Activated gamma-delta T cell (primary cell): ENCODE data around the gene LONP2.
"Not testable (repeated sequence)": the region's sequence is repeated elsewhere in the genome, so short reads cannot be mapped to it uniquely, and the experiment has no call there.

Experiments
- DNase-seq: peaks from one replicate; lab custom pipeline; 2025; lab: John Stamatoyannopoulos, UW

The LONP2 gene

GRCh38 chr16:48287239-48287638 lies 43.1 kb downstream of the LONP2 start:
- DNase-seq: no peak

- no peak for DNase-seq
Measured at GRCh38 chr16:48291303-48291702, 47.2 kb downstream of the LONP2 start.

GRCh38 chr16:48291754-48292153 lies 47.7 kb downstream of the LONP2 start:
- no peak for DNase-seq

GRCh38 chr16:48292452-48292851 lies 48.4 kb downstream of the LONP2 start:
- DNase-seq: no peak

GRCh38 chr16:48294724-48295123 lies 50.6 kb downstream of the LONP2 start:
- DNase-seq: no peak

GRCh38 chr16:48295488-48296281 lies 51.6 kb downstream of the LONP2 start:
- DNase-seq: no peak

GRCh38 chr16:48299471-48299870 lies 55.4 kb downstream of the LONP2 start:
- DNase-seq: no peak

- DNase-seq: no peak
Measured at GRCh38 chr16:48300391-48300856, 56.3 kb downstream of the LONP2 start.

GRCh38 chr16:48308535-48308934 lies 64.4 kb downstream of the LONP2 start:
- DNase-seq: no peak

- DNase-seq: no peak
Measured at GRCh38 chr16:48310908-48311641, 67.0 kb downstream of the LONP2 start.

- DNase-seq: not testable (repeated sequence)
Measured at GRCh38 chr16:48313905-48314304, 69.8 kb downstream of the LONP2 start.

- no peak for DNase-seq
Measured at GRCh38 chr16:48317026-48317425, 72.9 kb downstream of the LONP2 start.

GRCh38 chr16:48317614-48318315 lies 73.7 kb downstream of the LONP2 start:
- DNase-seq: no peak

GRCh38 chr16:48318630-48319029 lies 74.5 kb downstream of the LONP2 start:
- DNase-seq: no peak

GRCh38 chr16:48321317-48322036 lies 77.4 kb downstream of the LONP2 start:
- DNase-seq: no peak

GRCh38 chr16:48323783-48324775 lies 80.0 kb downstream of the LONP2 start:
- no peak for DNase-seq

- DNase-seq: no peak
Measured at GRCh38 chr16:48326915-48327314, 82.8 kb downstream of the LONP2 start.

GRCh38 chr16:48329138-48329537 lies 85.0 kb downstream of the LONP2 start:
- DNase-seq: no peak

GRCh38 chr16:48330189-48330840 lies 86.2 kb downstream of the LONP2 start:
- DNase-seq: no peak

- DNase-seq: no peak
Measured at GRCh38 chr16:48330841-48331192, 86.7 kb downstream of the LONP2 start.
